PC-3 (cell line): ENCODE measurements around the gene ANGPTL2.

Source experiments
- EZH2 ChIP-seq: fragments of 300-600 bp; sonication (generic); IDR thresholded peaks from one replicate; pipeline ENCODE4 v1.6.1; 2017; ENCODE audit warnings: antibody characterized with exemption, mild to moderate bottlenecking, low read length; ENCODE audit not compliant: unreplicated experiment
- TF ChIP-seq, protein P1 (sequence below): fragments of 300-600 bp; sonication (generic); conservative IDR thresholded peaks from 2 replicates; pipeline ENCODE4 v1.5.1; 2017; ENCODE audit warnings: antibody characterized with exemption, low read depth, mild to moderate bottlenecking, low read length

DNA sequence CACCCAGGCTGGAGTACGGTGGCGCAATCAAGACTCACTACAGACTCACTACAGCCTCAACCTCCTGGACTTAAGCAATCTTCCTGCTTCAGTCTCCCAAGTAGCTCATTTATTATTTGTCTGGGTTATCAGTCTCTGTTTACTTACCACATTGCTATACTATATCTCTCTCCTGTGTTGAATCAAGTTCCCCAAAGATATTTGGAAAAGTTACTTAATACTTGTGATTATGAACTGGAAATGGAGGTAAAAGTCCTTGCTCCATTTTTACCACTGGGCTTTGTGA lies 55.6 kb downstream of the ANGPTL2 start:
- TF ChIP-seq, protein P1, sequence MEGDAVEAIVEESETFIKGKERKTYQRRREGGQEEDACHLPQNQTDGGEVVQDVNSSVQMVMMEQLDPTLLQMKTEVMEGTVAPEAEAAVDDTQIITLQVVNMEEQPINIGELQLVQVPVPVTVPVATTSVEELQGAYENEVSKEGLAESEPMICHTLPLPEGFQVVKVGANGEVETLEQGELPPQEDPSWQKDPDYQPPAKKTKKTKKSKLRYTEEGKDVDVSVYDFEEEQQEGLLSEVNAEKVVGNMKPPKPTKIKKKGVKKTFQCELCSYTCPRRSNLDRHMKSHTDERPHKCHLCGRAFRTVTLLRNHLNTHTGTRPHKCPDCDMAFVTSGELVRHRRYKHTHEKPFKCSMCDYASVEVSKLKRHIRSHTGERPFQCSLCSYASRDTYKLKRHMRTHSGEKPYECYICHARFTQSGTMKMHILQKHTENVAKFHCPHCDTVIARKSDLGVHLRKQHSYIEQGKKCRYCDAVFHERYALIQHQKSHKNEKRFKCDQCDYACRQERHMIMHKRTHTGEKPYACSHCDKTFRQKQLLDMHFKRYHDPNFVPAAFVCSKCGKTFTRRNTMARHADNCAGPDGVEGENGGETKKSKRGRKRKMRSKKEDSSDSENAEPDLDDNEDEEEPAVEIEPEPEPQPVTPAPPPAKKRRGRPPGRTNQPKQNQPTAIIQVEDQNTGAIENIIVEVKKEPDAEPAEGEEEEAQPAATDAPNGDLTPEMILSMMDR, result no peak
- no peak for TF ChIP-seq EZH2
